Omental fat pad (tissue), 4 donors: ENCODE data around the gene HTR2C. TPM values are rescaled to one million over a fixed set of nuclear protein-coding genes. Genes with fewer than 3 reads are reported as not detected.

Source experiments
- ATAC-seq: fragments of 150-250 bp; one replicate; pipeline ENCODE4 v1.9.1; 2016; ENCODE audit warnings: mild to moderate bottlenecking, moderate library complexity; ENCODE audit not compliant: low FRiP score
- DNase-seq: peaks from one replicate; pipeline ENCODE4 v3.0.0-alpha.2; 2019; ENCODE audit warnings: low spot score
- CTCF ChIP-seq, 3 donors: fragments of 450-650 bp; IDR thresholded peaks; one replicate each; pipeline ENCODE4 v1.5.1; 2016 to 2017; ENCODE audit warnings: antibody characterized with exemption in 3 of 3, mild to moderate bottlenecking in 3 of 3, moderate library complexity in 2 of 3
- total RNA-seq, 4 donors: library from RNA; depleted of rRNA; stranded (reverse); fragments of >200 nt; gene quantifications; one replicate each; pipeline ENCODE4 v1.1.0, GENCODE V29; 2016

Gene HTR2C
- total RNA-seq, 4 donors from 2014 or later, result not detected

GRCh38 chrX:114710571-114710970 lies 126.7 kb downstream of the HTR2C start:
- no peak for TF ChIP-seq CTCF (IDR thresholded peaks at IDR 0.05)
- no peak for ATAC-seq

GRCh38 chrX:114712466-114712865 lies 128.6 kb downstream of the HTR2C start:
- TF ChIP-seq CTCF (IDR thresholded peaks at IDR 0.05), result no peak
- DNase-seq (no peak), ATAC-seq (no peak)

More at GRCh38 chrX:114710571-114710970, 126.7 kb downstream of the HTR2C start:
- DNase-seq, result no peak

GRCh38 chrX:114715096-114715495 lies 131.2 kb downstream of the HTR2C start:
- DNase-seq (no peak), ATAC-seq (no peak)
- no peak for TF ChIP-seq CTCF (IDR thresholded peaks at IDR 0.05)

GRCh38 chrX:114717921-114718320 lies 134.0 kb downstream of the HTR2C start:
- ATAC-seq, result no peak
- no peak for TF ChIP-seq CTCF (IDR thresholded peaks at IDR 0.05)
- no peak for DNase-seq

GRCh38 chrX:114766541-114766940 lies 182.7 kb downstream of the HTR2C start:
- ATAC-seq, result no peak

GRCh38 chrX:114774691-114775090 lies 190.8 kb downstream of the HTR2C start:
- no peak for ATAC-seq
- no peak for TF ChIP-seq CTCF (IDR thresholded peaks at IDR 0.05)
- no peak for DNase-seq

More at GRCh38 chrX:114766541-114766940, 182.7 kb downstream of the HTR2C start:
- TF ChIP-seq CTCF (IDR thresholded peaks at IDR 0.05), result no peak
- no peak for DNase-seq

GRCh38 chrX:114782925-114783324 lies 199.0 kb downstream of the HTR2C start:
- no peak for TF ChIP-seq CTCF (IDR thresholded peaks at IDR 0.05)
- ATAC-seq, result no peak
- DNase-seq, result no peak
